ENCODE results near the gene SIN3B.

SIN3B gene

DNA sequence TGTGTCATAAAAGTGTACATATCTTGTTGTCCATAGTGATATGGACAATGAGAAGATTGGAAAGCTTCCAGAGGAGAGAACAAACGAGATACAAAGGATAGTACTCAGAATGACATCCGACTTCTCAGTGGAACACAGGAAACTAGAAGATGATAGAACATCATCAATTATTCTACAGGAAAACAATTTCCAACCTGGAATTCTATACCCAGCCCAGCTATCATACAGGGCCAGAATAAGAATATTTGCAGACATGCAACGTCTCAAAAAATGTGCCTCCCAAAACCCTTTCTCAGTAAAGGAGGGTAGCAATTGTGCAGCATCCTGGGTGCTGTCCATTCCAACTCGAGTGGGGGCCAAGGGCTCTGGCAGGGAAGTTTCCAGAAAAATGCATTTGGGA, 83.6 kb downstream of the SIN3B start:
- no peak overlapping the region for H3K4me3 ChIP-seq (ENCODE audit: low read depth, low read length)
- TF ChIP-seq CTCF (IDR thresholded peaks at IDR 0.05; ENCODE audit: low read depth, low read length), result no peak

GRCh38 chr19:16914421-16914820, 85.2 kb downstream of the SIN3B start:
- no peak overlapping the region for H3K4me3 ChIP-seq (ENCODE audit: low read depth, low read length)
- TF ChIP-seq CTCF (IDR thresholded peaks at IDR 0.05; ENCODE audit: low read depth, low read length), result no peak

- no peak overlapping the region for H3K4me3 ChIP-seq (ENCODE audit: low read depth, low read length)
- no peak for TF ChIP-seq CTCF (IDR thresholded peaks at IDR 0.05; ENCODE audit: low read depth, low read length)
These were observed 85.9 kb downstream of the SIN3B start for GRCh38 chr19:16915135-16915534.

DNA sequence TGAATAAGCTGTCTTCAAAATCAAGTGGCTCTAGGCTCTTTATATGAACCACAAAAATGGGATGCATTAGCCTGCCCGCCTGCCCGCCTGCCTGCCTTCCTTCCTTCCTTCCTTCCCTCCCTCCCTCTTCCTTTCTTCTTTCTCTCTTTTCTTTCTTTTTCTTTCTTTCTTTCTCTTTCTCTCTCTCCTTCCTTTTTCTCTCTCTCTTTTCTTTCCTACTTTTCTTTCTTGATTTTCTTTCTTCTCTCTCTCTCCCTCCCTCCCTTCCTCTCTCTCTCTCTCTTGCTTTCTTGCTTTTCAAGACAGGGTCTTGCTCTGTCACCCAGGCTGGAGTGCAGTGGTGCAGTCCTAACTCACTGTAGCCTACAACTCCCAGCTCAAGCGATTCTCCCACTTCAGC, 86.5 kb downstream of the SIN3B start:
- TF ChIP-seq CTCF (IDR thresholded peaks at IDR 0.05; ENCODE audit: low read depth, low read length), result no peak
- H3K4me3 ChIP-seq (ENCODE audit: low read depth, low read length), result no peak overlapping the region

- no peak overlapping the region for H3K4me3 ChIP-seq (ENCODE audit: low read depth, low read length)
- no peak for TF ChIP-seq CTCF (IDR thresholded peaks at IDR 0.05; ENCODE audit: low read depth, low read length)
These were observed 88.2 kb downstream of the SIN3B start for GRCh38 chr19:16917401-16917800.

- TF ChIP-seq CTCF (IDR thresholded peaks at IDR 0.05; ENCODE audit: low read depth, low read length), result no peak
- H3K4me3 ChIP-seq (ENCODE audit: low read depth, low read length), result no peak overlapping the region
These were observed 90.3 kb downstream of the SIN3B start for GRCh38 chr19:16919496-16919895.

- H3K4me3 ChIP-seq (ENCODE audit: low read depth, low read length), result no peak overlapping the region
- TF ChIP-seq CTCF (IDR thresholded peaks at IDR 0.05; ENCODE audit: low read depth, low read length), result no peak
These were observed 91.8 kb downstream of the SIN3B start for GRCh38 chr19:16920816-16921529.
